GM19025 (cell line): ENCODE data around the gene AGPAT1.
"Not testable (repeated sequence)": the region's sequence is repeated elsewhere in the genome, so short reads cannot be mapped to it uniquely, and the experiment has no call there.

Experiments used
- ATAC-seq: cut with Tn5 transposase; IDR thresholded peaks from one replicate; pipeline ENCODE4 v1.9.1; 2021; ENCODE audit warnings: mild to moderate bottlenecking, low read depth, moderate library complexity; ENCODE audit not compliant: unreplicated experiment

Gene AGPAT1

DNA sequence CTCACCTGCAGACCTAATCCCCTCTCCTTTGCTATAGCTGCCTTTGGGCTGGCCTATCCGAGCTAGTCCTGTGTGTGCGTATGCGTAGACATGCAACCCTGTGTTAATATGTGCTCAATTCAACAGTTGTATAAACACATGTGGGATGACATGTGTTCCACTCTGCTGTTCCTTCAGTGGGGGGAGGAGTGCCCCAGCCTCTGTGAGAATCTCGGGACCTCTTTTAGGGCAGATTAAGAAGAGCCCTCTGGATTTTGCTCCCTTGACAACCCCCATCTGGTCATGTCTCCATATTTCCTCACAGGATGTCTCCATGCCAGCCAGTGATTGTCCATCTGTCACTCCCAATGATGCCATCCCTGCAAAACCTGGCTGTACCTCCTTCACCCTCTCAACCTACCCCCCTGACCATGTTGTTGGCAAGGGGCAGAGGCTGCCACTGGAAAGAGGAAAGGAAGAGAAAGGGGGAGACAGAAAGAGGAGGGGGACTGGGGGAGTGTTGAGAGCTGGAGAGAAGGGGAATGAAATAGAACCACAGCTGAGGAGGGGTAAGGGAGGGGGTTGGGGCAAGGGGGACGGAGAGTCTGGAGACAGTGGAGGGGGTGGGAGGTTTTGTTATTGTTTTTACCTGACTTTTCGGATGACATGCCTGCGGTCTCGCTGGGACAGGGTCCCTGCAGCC lies 24.6 kb downstream of the AGPAT1 start:
- ATAC-seq, result no peak

DNA sequence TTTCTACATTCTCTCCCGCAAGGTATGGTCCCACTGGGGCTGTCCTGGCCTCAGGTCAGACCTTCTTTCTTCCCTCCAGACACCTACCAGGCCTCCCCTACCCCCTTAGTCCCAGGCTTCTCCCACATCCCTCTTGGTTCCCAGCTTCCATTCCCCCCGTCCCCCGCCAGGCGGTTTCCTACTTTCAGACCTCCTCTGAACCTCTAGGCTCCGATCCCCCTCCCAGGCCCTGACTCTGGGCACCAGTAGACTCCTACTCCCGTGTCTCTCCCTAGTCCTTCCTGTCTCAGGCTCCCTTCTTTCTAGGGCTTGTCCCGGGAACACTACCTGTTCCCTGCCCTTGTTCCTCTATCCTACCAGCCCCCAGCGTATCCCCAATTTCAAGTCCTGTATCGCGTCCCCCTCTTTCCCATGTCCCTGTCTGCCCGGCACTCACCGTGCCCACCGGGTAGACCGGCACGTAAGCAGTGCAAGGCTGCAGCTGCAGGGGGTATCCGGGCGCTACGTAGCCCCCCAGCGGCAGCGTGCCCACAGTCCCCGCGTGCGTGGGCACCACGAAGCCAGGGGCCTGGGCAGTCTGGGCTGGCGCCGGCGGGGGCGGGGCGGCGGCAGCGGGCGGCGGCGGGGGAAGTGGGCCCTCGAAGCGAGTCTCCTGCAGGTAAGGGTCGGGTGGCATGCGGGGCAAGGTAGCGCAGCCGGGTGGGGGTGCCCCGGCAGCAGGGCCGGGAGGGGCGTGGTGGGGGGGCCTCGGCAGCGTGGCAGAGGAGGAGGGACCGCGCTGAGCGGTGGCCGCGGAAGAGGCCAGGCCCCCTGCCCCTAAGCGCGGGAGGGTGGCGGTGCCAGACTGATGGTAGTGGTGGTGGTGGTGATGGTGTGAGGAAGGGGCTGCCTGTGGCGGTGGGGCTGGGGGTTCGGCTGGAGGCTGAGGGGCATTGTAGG lies 25.7 kb downstream of the AGPAT1 start:
- no peak for ATAC-seq

DNA sequence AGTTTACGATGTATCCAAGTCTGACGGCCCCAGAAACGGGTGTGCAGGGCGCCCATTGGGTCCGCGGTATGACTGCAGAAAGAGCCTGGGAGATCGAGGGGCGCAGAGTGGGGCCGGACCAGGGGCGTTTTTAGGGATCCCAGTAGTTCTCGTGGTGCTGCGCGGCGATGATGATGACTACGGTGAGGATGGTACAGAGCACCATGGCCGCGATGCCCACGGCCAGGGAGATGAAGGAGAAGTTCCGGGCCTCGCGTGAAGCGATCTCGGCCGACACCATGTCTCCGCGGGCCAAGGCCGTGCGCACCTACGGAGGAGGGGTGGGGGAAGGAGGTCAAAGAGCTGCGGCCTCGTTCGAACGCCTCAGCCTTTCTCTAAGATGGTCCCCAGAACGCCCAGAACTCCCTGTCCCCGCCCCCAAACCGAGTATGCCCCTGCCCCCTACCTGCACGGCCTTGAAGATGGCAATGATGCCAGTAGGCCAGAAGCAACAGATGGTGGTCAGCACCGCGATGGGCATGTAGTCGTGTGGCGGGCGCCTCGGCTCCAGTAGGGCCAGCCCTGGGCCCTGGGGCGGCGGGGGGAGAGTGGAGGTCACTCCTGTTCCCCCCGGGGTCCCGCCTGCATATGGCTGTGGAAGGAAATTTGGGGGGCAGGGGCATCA lies 26.7 kb downstream of the AGPAT1 start:
- no peak for ATAC-seq

DNA sequence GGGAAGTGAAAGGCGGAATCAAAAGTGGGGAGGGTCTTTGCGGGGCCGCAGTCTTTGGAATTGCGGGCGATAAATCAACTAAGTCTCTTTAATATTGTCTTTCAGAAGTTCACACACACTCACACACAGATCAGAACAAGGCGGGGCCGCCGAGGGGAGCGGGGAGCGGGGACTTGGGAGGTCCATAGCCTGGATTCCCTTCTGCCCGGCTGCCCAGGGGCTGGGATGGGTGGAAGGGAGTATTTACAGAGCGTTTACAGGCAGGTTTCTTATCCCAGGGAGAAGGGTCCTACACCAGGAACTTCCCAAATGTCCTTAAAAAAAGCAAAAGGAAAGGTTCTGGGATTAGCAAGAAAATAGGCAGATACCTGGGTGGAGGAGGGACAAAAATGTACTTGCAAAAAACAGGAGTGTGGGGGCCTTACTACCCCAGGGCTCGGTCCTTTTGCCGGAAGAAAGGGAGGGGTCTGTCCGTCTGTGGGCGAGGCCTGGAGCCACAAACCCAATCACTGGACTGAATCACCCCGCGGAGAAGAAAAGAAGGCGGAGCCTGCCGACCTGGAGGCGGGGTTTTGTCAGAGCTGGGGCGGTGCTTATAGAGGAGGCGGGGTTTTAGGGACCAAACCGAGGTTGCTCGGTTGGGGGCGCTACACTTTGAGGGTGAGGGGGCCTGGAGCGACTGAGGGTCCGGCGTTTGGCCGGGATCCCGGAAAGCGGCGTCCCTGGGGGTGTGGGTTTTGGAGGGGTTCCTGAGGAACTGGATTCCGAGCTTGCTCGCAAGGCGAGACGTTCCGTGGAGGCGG lies 27.4 kb downstream of the AGPAT1 start:
- ATAC-seq, result no peak

DNA sequence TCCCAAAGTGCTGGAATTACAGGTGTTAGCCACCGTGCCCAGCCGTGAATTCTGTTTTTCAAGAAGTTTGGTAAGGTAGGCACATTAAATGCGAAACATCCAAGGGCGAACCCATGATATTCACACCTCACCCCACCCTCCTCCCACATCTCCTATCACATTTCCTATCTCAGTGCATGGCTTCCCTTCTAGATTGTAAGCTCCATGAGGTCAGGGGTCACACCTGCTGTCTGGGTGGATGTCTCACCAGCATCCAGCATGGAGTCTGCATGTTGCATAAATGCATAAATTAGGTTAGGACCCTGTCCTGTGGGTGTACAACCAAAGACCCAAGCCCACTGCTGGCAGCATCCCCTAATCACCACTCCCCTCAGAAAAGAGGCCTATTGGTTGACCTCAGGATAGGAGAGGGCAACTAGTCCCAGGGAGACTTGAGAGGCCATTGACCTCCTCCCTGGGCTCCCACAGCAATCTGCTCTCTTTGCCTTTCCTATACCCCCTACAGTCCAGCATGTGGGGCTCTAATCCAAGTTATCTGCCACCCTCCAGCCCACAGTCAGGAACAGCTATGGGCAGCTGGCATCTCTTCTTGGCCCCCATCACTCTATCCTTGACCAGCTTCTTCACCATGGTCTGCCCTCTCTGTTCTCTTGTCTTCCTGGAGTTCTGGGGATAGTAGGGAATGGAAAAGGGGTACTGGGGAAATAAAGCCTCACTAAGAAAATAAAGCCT lies 28.3 kb downstream of the AGPAT1 start:
- ATAC-seq, result no peak

DNA sequence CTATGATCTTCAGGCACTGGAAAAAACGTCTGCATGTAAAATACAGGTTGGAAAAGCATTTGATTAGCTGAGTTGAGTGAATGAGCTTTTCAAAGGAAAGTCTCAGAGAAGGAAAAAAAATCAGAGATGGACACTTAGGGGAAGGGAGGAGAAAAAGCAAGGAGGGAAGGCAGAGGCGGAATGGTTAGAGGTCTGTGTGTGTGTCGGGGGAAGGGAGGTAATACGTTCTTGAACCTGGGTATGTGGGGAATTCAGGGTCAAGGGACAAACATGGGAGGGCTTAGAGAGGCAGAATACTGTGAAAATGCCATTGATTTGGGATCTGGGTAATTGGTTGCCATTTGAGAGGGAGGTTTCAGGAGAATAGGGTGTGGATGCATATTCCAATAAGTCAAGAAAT lies 29.2 kb downstream of the AGPAT1 start:
- no peak for ATAC-seq

DNA sequence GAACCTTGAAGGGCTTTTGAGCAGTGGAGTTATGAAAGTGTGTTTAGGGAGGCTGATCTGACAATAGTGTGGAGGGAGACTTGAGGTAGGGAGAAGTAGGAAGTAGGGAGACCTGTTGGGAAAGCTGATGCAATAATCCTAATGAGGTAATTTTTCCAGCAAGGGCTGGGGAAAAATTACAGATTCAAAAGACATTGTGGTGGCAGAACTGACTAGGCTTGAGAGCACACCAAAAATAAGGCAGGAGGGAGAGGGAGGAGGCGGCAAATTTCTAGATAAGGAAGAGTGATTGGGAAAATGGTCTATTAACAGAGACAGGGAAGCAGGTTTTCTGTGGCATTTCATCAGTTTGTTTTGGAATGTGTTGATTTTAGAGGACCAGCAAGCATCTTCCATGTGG lies 29.6 kb downstream of the AGPAT1 start:
- no peak for ATAC-seq

DNA sequence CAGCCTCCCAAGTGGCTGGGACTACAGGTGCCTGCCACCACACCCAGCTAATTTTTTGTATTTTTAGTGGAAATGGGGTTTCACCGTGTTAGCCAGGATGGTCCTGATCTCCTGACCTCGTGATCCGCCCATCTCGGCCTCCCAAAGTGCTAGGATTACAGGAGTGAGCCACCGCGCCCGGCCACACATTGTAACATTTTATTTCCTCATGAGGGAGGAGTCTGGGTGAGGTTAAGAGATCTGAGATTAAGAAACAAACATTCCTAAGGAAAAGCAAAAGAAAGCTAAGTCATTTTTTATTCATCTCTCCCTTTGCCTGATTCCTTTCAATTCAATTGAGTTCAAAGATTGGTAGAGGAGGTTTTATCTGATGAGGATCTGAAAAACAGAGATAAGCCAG lies 31.6 kb downstream of the AGPAT1 start:
- not testable (repeated sequence) for ATAC-seq

DNA sequence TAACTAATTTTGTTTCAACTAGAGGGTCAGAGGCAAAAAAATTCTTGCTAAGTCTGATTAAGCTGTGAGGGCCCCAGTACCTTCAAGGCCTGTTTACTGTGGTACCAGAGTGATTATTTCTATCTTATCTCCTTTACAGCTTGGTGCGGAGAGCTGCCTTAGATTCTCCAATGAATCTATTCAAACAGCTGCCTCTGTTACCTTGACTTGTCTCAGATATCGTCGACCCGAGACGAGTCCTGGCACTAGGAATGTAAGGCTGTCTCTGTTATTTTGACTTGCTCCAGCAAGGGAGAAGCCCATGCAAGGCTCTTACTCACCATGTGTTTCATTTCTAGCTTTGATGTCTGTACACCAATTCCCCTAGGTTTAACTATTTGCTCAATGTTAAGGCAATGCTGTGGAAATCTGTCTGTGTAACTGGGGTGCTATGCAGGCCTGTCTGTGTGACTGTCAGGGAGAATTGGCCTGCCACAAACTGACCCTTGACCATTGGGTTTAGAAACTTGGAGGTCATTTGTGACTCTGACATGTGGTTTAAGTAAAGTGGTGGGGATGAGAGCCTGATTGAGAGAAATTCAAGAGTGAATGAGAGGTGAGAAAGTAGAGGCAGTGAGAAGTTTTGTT lies 35.4 kb downstream of the AGPAT1 start:
- no peak for ATAC-seq

DNA sequence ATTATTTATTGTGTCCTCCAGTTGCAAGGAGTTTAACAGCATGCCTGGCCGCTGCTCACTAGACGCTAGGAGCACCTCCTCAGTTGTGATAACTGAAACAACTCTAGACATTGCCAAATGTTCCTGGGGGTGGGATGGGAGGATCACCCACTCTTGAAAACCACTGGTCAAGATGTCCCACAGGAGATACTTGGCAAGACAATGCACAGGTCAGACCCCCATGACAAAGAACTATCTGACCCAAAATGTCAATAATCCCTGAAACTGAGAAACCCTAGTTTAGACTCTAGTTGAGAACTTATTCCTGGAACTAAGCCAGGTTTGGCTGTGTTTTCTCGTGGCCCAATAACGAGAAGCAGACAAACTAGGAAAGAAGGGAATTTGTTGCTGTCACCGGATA lies 36.3 kb downstream of the AGPAT1 start:
- ATAC-seq, result no peak

DNA sequence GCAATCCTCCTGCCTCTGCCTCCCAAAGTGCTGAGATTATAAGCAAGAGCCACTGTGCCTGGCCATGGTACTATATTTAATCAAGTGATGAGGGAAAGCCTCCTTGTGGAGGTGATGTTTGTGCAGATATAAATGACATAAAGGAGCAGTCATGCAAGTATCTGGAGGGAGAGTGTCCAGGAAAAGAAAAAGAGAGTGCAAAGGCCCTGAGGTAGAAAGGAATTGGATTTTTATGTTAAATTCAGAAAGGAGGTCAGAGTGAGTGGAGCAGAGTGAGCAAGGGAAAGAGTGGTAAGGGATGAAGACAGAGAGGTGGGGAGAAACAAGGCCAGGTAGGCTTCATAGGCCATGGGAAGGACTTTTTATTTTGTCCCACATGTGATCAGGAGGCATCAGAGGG lies 38.4 kb downstream of the AGPAT1 start:
- ATAC-seq, result no peak

DNA sequence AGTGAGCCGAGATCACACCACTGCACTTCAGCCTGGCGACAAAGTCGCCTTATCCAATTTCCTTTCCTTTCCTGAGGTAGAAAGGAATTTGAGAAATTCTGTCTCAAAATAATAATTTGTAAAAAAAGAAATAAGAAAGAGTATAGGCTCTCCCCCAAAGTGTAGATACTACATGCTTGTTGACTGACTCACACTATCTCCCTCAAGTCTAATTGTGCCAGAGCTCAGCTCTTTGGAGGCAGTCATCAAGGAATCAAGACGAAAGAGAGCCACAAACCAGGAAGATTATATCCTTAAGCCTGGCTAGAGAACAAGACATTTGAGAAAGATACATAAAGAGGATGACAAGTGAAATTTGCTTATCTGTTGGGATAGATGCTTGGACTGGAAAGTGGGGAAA lies 42.1 kb downstream of the AGPAT1 start:
- no peak for ATAC-seq

DNA sequence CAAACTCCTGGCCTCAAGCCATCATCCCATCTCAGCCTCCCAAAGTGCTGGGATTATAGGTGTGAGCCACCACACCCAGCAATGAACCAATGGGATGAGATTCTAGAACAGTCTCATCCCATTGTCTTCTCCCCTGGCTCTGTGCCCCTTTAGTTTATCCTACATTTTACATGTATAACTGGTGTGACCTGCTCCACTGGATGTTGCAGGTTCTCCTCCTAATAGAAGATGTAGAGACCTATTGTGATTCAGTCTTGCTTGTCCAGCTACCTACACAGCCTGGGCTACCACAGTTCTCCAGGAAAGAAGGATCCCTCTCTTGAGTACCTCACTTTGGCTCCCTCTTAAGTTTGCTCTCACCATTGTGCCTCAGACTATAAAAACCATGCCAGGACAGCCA lies 43.8 kb downstream of the AGPAT1 start:
- ATAC-seq, result no peak

DNA sequence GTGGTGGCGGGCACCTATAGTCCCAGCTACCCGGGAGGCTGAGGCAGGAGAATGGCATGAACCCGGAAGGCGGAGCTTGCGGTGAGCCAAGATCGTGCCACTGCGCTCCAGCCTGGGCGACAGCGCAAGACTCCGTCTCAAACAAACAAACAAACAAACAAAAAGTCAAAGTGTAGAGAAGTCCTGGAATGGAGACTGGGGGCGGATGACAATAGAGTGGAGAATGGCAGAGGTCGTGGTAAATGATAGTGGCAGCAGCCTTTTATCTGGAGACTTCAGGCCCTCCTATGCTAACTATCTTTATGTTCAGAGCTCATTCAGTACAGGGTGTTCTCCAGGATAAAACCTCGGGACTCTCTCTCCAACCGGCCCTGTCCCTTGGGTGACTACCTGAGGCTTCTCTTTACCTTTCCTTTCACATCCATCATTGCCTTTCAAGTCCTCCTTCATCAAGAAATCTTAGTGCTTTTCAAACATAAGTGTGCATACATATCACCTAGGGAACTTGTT lies 44.4 kb downstream of the AGPAT1 start:
- ATAC-seq, result no peak

DNA sequence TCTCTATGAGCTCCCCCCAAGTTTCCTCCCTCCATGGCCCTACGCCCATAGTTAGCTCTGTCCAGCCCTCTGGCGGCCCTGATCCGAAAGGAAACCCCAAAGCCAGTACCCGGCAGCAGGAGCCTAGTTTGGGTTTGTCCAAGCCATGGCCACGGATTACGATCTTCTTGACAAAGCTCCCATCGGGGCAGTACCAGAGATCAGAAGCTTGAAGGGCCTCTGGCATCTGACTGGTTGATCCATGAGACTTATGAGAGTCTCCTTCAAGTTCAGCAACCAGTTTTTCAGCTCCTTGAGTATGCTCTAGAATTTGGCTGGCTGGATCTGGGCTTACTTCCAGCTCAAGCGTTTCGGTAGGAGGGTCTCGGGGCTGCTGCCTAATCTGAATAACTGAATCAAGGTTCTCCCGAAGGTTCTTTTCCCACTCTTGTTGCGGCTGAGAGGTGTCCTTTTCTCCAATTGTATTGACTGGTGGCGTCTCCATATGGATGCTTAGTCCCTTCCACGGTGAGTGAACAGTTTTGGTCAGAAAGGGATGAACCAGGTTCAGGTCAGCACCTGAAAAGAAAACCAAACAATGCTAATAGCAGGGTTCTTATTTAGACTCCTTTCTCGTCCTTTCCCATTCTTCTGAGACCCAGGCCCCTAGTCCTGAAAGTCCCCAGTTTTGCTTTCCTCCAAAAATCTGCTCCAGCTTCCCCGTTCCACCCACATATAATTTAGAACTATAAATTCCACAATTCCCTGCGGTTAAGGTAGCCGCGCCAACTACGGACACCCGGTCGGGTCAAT lies 46.4 kb downstream of the AGPAT1 start:
- ATAC-seq, result no peak

DNA sequence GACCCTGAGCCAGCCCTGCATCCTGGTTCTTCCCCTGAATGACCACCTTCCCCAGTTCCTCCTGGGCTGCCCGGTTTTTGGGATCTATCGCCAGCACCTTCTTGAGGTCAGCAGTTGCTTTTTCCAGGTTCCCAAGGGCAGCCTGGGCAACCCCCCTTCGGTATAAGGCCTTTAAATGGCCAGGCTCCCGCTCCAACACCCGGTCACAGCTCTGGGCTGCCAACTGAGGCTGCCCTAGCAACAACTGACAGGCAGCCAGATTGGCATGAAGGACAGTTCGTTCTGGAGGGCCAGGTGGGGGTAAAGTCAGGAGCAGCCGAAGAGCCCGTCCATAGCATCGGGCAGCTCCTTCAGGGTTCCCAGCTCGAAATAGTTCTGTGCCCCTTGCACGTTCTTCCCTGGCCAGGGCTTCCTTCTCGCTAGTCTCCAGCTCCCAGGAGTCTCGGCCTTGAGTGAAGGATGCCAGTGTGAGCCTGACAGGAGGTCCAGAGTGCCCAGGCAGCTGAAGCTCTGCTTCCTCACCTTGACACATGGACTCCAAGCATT lies 47.1 kb downstream of the AGPAT1 start:
- ATAC-seq, result no peak

DNA sequence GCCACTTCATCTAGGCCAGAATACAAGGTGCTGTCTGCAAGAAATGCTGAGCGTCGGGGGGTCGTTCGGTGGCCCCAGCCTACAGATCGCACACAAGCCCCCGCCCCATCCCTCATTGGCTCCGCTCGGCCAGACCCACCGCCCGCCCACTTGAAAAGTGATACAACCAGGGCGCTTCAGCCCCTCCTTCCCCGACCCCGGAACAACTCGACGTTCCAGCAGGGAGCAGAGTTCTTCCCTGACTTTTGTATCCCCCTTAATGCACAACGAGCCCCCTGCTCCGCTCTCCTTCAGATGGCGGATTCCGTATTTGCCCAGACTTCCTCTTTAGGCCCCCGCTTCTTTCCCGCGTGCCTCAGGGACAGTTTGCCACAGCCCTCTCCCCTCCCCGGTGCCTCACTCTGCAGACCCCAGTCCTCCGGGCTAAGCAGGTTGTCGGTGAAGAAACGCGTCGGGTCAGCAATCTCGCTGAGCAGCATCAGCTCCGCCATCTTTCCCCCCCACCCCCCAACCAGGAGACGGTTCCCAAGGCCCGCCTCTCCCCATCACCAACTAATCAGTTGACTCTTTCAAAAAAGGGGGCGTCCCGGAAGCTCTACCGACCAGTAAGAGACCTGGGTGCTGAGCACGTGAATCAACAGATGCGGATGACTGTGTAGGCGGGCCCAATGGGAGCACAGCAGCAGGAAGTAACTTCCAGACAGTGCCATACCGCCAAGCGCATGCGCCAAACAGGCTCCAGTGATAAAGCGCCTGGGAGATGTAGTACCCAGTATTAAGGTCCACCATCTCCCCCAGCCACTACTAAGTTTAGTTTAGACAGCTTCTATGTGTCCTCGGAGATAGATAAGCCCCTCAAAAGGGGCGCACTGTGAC lies 47.9 kb downstream of the AGPAT1 start, which contains the start of gene ATF6B:
Gene ATF6B (minus strand): TSS at position 530 of the 876 bp plus-strand sequence. CDS start 39 bp downstream, at position 491.
- ATAC-seq, result peak; percentile 83
